Measurements from ENCODE around the gene TTC1.

DNA sequence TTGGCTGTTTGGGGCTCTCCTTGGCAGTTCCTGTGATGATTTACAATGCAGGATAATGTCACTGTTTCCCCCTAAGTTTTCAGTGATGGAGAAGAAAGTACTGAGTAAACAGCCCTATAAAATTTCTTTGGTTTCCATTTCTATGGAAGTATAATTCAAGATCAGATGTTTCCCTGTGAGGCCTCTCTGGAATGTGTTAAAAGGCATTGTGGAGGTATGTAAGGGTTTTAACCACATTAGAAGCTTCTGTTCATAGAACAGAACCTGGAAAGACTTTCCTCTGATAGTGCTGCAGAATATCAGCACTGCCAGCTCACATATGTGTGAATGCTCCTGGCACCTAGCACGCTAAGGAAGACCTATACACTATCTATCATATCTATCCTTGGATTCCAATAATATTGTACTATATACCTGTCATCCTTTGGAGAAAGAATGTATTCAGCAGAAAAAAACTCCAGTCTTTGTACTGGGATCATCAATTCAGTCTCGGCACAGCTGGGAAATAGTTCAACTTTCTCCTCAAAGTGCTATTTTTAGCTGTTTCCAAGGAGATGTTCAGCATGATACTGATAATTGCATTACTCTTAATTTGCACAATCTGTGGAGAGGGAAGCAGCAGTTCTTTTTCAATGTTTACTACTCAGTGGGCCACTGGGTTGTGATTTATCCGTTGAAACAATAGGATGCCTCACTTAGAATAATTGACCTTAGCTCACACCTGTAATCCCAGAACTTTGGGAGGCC is 21.9 kb downstream of the TTC1 start:
- no peak for TF ChIP-seq TCF12 (IDR thresholded peaks at IDR 0.05; ENCODE audit: low read depth)
- TF ChIP-seq RAD21 (IDR thresholded peaks at IDR 0.05; ENCODE audit: low read depth), result no peak
- TF ChIP-seq NFIC (IDR thresholded peaks at IDR 0.05), result no peak
- TF ChIP-seq, protein P1, sequence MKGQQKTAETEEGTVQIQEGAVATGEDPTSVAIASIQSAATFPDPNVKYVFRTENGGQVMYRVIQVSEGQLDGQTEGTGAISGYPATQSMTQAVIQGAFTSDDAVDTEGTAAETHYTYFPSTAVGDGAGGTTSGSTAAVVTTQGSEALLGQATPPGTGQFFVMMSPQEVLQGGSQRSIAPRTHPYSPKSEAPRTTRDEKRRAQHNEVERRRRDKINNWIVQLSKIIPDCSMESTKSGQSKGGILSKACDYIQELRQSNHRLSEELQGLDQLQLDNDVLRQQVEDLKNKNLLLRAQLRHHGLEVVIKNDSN (IDR thresholded peaks at IDR 0.05), result no peak
- TF ChIP-seq, protein P2, sequence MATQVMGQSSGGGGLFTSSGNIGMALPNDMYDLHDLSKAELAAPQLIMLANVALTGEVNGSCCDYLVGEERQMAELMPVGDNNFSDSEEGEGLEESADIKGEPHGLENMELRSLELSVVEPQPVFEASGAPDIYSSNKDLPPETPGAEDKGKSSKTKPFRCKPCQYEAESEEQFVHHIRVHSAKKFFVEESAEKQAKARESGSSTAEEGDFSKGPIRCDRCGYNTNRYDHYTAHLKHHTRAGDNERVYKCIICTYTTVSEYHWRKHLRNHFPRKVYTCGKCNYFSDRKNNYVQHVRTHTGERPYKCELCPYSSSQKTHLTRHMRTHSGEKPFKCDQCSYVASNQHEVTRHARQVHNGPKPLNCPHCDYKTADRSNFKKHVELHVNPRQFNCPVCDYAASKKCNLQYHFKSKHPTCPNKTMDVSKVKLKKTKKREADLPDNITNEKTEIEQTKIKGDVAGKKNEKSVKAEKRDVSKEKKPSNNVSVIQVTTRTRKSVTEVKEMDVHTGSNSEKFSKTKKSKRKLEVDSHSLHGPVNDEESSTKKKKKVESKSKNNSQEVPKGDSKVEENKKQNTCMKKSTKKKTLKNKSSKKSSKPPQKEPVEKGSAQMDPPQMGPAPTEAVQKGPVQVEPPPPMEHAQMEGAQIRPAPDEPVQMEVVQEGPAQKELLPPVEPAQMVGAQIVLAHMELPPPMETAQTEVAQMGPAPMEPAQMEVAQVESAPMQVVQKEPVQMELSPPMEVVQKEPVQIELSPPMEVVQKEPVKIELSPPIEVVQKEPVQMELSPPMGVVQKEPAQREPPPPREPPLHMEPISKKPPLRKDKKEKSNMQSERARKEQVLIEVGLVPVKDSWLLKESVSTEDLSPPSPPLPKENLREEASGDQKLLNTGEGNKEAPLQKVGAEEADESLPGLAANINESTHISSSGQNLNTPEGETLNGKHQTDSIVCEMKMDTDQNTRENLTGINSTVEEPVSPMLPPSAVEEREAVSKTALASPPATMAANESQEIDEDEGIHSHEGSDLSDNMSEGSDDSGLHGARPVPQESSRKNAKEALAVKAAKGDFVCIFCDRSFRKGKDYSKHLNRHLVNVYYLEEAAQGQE (IDR thresholded peaks at IDR 0.05; ENCODE audit: low read depth), result no peak
- no peak for TF ChIP-seq FOXM1 (IDR thresholded peaks at IDR 0.05; ENCODE audit: borderline replicate concordance, low read depth)
- no peak for TF ChIP-seq YY1 (IDR thresholded peaks at IDR 0.05; ENCODE audit: low read depth)
- no peak for TF ChIP-seq CEBPB (IDR thresholded peaks at IDR 0.05)
- TF ChIP-seq EP300 (IDR thresholded peaks at IDR 0.05; ENCODE audit: borderline replicate concordance), result no peak
- TF ChIP-seq TEAD4 (IDR thresholded peaks at IDR 0.05), result no peak
